HFF-Myc (cell line): ENCODE data around the gene FNTB.
"Not testable (repeated sequence)": the region's sequence is repeated elsewhere in the genome, so short reads cannot be mapped to it uniquely, and the experiment has no call there.

Experiments
- DNase-seq: peaks from one replicate; pipeline ENCODE4 v3.0.0-alpha.2; 2011; ENCODE audit warnings: low read depth; ENCODE audit errors: extremely low read depth
- H3K4me3 ChIP-seq: replicated peaks from 2 replicates; pipeline ENCODE4 v1.5.1; 2011; ENCODE audit warnings: low read depth, mild to moderate bottlenecking, control low read depth, low read length
- CTCF ChIP-seq: IDR thresholded peaks from 2 replicates; pipeline ENCODE4 v1.5.1; 2012; ENCODE audit warnings: mild to moderate bottlenecking, low read depth, low read length, control low read depth; ENCODE audit errors: missing control alignments

The FNTB gene

DNA sequence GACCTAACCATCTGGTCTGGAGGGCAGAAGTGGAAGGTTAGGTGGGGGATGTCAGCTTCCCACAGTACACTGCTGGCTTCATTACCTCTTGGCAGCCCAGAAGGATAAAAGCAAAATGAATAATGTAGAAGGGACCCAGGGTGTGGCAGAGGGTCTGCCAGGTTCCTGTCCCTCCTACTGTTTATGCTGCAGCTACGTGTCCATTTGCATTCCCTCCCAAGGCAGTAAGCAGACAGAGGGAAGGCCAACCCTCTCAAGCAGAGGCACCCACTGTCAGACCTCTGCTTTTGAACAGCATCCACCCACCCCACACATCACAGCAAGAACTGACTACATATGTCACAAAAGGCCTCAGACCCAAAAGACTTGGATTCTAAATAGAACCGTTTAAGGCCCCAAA lies 96.2 kb downstream of the FNTB start:
- no peak for TF ChIP-seq CTCF
- no peak for DNase-seq

DNA sequence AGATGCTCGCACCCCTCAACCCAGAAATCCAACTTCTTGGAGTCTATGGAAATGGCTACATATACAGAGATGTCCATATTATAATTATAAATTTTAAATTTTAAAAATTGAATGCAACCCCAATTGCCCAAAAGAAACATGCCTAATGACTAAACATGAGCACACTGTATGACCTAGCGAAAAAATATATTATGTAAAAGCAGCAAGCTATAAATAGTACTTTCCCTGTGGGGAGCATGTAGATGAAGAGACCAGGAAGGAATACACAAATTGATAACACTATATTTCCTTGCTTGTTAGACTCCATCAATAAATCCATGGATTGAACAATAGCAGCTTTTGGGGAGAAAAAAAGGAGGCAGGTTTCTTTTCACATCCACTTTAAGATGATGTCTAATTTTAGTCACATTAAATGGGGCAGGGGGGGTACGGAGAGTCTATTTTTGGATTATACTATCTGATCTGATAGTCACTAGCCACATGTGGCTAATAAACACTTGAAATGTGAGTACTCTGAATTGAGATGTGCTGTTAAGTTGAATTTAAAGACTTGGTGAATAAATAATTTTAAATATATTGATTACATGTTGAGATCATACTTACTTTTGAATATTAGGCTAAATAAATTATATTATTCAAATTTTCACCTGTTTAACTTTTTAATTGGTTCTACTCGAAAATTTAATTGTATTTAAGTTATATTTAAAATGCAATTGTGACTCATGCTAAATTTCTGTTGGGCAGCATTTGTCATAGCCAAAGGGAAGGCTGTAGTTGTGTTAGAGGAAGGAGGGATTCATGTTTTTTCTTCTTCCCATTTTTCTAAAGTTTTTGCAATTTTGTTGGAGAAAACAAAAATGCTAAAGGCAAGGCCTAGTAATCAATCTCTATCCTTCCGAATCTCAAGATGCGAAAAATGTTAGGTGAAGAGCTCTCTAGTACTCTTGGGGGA lies 98.1 kb downstream of the FNTB start:
- no peak for DNase-seq
- H3K4me3 ChIP-seq, result no peak overlapping the region
- TF ChIP-seq CTCF, result no peak

More for the DNA sequence above, 96.2 kb downstream of the FNTB start:
- H3K4me3 ChIP-seq, result no peak overlapping the region

DNA sequence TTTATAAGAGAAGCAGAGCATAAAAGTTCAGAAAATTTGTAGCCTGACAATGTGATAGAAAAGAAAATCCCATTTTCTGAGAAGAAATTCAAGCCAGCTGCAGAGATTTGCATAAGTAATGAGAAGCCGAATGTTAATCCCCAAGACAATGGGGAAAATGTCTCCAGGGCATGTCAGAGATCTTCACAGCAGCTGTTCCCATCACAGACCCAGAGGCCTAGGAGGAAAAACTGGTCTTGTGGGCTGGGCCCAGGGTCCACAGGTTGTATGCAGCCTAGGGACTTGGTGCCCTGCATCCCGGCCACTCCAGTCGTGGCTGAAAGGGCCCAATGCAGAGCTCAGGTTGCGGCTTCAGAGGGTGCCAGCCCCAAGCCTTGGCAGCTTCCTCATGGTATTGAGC lies 100.0 kb downstream of the FNTB start:
- H3K4me3 ChIP-seq, result not testable (repeated sequence)

GRCh38 chr14:65087835-65088234 lies 101.1 kb downstream of the FNTB start:
- H3K4me3 ChIP-seq, DNase-seq: not testable (repeated sequence)

More for the DNA sequence above, 100.0 kb downstream of the FNTB start:
- not testable (repeated sequence) for DNase-seq

DNA sequence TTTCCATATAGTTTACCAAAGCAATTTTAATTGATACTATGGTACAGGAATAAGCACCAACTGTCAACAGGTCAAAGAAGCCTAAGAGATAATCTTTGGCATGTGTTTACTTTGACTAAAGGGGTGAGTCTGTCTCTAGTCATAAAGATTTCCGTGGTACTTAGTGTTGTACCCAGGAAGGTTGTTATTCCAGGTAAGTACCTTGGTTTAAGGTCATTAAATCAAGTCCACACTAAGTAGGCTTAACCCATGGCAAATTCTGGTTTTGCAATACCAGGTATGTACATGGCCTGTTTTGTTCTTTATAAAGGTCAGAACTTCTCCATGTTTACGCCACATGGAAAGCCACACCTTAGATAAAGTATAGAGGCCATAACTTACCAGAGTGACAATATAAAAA lies 105.7 kb downstream of the FNTB start:
- DNase-seq, result no peak
- TF ChIP-seq CTCF, result no peak
- no peak overlapping the region for H3K4me3 ChIP-seq

DNA sequence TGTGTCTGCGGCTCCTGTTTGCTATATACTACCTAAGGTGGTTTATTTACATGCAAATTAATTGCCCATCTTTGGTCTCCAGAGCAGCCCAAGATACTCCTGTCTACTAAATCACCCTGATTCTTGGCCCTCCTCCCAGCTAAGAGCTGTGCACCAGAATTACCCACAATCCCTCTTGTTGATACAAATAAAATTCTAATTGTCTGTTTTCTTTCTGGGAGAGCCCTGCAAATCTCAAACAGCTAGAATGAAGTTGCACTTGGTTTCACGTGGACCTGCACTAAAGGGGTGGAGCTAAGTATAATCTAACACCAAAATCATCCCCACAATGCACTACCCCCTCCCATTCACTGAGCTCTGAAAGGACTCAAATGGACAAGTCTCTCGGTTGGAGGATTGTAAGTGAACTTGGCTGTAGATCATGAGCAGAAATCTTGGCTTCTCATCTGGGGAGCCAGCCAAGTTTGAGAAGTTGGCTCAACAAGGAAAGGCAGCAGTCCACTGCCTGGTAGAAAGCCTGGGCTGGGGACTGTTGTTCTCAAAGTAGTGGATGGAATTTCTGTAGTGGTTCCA lies 109.0 kb downstream of the FNTB start:
- TF ChIP-seq CTCF, result no peak
- peak; percentile 11 for DNase-seq

GRCh38 chr14:65096323-65097089 lies 109.8 kb downstream of the FNTB start:
- H3K4me3 ChIP-seq, result no peak overlapping the region
- DNase-seq, result peak; percentile 65
- no peak for TF ChIP-seq CTCF

More for the DNA sequence above, 109.0 kb downstream of the FNTB start:
- H3K4me3 ChIP-seq, result no peak overlapping the region
